Measurements from ENCODE around the gene DSE.

DSE gene

GRCh38 chr6:116412270-116412669 is 41.5 kb downstream of the DSE start:
- no peak for DNase-seq (ENCODE audit: low read depth in 2 of 2)

GRCh38 chr6:116413357-116413756 is 42.6 kb downstream of the DSE start:
- DNase-seq (ENCODE audit: low read depth in 2 of 2): no peak

- no peak for DNase-seq (ENCODE audit: low read depth in 2 of 2)
Measured at GRCh38 chr6:116417661-116418060, 46.9 kb downstream of the DSE start.

DNA sequence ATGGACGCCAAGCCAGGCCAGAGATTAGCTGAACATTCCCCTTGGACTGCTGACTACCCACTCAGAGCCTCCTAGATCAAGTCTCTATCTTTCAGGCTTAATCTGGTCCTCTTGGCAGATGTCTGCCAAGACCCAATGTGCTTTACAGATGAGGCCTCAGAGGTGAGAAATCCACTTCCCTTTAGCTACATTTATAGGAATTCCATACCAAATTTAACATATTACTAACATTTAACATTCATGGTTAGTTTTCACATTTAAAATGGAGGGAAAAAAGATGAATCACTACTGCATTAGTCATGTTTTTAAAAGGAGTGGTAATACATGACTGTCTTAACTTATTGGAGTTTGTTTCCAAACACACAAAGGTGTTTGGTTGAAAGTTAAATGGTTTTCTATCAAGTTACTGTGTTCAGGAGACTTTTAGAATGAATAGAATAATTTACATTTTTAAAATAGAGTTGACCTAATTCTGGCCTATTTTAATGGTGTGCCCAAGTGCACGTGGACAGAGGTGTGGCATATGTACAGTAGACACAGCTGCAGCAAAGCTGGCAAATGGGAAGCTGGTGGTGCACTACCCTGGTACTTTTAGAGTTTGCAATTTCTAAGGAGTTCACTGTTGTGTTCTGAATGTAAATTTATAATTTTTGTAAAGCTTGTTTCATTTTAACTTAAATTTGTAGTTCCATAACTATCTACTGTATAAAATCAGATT is 48.5 kb downstream of the DSE start:
- no peak for DNase-seq (ENCODE audit: low read depth in 2 of 2)

DNA sequence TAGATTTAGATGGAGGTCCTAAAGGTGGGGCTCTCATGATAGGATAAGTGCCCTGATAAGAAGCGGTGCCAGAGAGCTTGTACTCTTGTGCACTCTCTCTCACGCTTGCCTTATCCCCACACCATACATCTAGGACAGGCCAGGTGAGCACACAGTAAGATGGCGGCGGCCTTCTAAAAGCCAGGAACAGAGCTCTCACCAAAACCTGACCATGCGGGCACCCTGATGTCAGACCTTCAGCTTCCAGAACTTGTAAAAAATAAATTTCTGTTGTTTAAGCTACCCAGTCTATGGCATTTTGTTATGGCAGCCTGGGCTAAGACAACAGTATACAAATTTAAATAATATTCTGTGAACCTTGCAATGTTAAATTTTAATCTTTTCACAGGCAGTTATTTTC is 49.6 kb downstream of the DSE start:
- no peak for DNase-seq (ENCODE audit: low read depth in 2 of 2)

DNA sequence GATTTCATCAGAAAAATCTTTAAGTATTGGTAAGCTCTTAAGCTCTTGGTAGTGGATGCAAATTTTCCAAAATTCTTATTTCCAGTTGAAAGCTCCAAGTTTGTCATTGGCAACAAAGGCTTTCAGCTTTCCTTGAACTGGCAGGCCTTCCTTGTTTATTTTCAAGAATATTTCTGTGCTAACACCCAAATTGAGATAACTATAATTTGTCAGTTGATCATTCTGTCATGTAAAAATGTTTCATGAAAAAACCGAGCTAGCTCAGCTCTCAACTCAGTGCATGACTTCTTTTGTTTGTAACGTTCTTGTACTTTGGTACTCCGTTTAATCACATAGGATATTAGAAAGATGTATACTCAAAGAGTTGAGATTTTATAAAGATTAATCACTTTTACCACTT is 51.5 kb downstream of the DSE start:
- DNase-seq (ENCODE audit: low read depth in 2 of 2): no peak

- DNase-seq (ENCODE audit: low read depth in 2 of 2): no peak
Measured at GRCh38 chr6:116424001-116424400, 53.3 kb downstream of the DSE start.

- no peak for DNase-seq (ENCODE audit: low read depth in 2 of 2)
Measured at GRCh38 chr6:116426551-116426950, 55.8 kb downstream of the DSE start.

DNA sequence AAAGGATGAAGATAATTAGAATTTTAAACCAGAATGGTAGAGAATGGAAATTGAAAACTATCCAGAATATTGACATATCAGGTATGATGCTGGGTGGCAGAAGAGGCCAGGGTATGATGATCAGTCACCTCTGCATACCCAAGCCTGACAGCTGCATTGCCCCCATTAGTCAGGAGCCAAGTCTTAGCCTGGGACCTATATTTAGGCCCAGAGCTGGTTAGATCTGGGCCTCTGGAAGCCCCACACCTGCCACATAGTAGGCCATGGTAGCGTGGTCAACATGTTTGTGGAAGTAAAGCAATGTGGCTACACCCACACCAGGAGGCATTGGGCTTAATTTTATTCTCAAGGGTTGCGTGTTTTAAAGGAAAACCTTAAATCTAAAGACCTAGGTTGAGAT is 58.4 kb downstream of the DSE start:
- no peak for DNase-seq (ENCODE audit: low read depth in 2 of 2)

GRCh38 chr6:116430860-116431259 is 60.1 kb downstream of the DSE start:
- DNase-seq (ENCODE audit: low read depth in 2 of 2): no peak

DNA sequence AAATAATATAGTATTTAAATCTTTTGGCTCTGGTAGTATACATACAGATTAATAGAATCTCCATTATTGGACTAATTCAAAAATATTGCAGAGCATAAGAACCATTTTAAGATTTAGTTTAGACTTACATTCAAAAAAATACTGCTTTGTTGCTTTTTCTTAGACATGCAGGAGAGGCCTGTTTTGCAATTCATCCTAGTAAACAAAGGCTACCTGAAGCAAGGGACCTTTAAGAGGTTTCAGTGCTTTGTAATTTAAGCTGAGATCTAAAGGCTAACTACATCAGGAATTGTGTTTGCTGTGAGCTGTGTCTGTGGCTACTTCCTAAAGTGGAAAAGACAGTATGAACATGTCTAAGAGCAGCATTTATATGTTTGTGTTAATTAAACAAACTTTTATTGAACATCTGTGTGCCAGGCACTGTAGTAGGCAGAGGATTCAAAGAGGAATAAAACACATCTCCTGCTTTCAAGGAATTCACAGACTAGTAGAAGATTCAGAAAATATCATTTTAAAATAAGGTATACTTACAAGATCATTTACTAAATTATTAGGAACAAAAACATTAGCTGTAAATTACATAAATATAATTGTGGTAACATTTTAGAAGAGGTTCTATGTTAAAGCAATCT is 61.3 kb downstream of the DSE start:
- no peak for DNase-seq (ENCODE audit: low read depth in 2 of 2)

GRCh38 chr6:116433206-116433712 is 62.5 kb downstream of the DSE start:
- no peak for DNase-seq (ENCODE audit: low read depth in 2 of 2)

GRCh38 chr6:116434056-116434725 is 63.4 kb downstream of the DSE start:
- no peak for DNase-seq (ENCODE audit: low read depth in 2 of 2)

- no peak for DNase-seq (ENCODE audit: low read depth in 2 of 2)
Measured at GRCh38 chr6:116436586-116436985, 65.8 kb downstream of the DSE start.

DNA sequence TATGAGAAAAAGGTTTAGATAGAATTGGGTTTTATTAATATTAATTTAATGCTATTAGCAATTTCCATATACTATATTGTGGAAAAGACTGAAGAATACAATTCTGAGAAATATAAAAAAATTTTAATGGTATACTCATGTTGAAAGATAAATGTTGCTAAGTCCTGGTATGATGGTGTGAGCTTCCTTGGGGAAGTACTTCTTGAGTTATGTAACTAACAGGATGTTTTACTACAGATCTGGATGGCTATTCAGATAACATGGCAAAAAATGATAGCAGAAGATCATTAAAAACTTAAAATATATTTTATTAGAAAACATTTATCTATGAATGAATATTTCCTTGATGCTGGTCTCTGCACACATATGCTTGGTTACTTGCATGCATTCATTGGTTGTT is 66.9 kb downstream of the DSE start:
- no peak for DNase-seq (ENCODE audit: low read depth in 2 of 2)

- no peak for DNase-seq (ENCODE audit: low read depth in 2 of 2)
Measured at GRCh38 chr6:116438590-116439448, 68.1 kb downstream of the DSE start.

- DNase-seq (ENCODE audit: low read depth in 2 of 2): no peak
Measured at GRCh38 chr6:116439522-116440051, 68.8 kb downstream of the DSE start.

GRCh38 chr6:116443105-116443504 is 72.4 kb downstream of the DSE start:
- no peak for DNase-seq (ENCODE audit: low read depth in 2 of 2)

DNA sequence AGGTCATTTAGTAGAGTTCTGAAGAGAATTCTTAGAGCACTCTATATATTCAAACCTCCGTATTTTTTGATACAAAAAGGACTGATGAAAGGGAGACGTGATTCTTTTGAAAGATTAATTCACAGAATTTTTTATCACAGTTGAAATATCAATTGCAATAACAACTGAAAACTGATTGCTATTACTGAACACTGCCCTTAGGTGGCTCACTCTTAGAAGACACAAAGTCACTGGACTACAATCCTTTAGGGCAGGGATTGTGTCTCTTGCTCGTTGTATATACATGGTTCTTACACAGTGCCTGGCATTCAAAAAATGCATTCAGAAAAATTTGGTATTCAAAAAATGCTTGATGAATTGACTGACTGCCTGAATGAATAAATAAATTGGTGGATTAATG is 73.3 kb downstream of the DSE start:
- no peak for DNase-seq (ENCODE audit: low read depth in 2 of 2)

DNA sequence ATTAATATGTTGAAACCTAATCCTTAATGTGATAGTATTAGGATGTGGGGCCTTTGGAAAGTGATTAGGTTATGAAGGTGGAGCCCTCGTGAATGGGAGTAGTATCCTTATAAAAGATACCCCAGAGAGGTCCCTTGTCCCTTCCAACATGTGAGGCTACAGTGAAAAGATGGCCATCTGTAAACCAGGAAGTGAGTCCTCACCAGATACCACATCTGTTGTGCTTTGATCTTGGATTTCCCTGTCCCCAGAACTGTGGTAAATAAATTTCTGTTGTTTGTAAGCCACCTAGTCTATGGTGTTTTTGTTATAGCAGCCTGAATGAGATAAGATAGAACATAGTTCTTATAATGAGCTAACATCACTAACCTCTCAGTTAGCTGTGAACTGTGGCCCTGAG is 73.8 kb downstream of the DSE start:
- DNase-seq (ENCODE audit: low read depth in 2 of 2): no peak

DNA sequence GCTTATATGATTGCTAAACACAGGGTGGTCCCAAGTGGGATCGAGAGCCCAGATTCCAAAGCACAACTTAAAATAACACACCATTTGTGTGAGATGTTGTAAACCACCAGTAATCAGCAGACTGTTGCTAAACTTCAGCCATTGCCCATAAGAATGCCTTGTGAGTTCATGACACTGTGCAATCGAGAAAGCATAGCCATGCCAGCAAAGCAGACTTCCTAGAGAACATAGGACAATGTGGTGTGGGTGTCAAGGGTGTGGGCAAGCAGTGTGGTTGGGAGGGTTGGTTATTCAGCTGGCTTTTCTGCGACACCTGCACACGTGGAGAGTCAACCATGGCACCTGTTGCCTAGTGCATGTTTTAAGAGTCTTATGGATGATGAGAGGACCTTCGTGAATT is 74.4 kb downstream of the DSE start:
- no peak for DNase-seq (ENCODE audit: low read depth in 2 of 2)

DNA sequence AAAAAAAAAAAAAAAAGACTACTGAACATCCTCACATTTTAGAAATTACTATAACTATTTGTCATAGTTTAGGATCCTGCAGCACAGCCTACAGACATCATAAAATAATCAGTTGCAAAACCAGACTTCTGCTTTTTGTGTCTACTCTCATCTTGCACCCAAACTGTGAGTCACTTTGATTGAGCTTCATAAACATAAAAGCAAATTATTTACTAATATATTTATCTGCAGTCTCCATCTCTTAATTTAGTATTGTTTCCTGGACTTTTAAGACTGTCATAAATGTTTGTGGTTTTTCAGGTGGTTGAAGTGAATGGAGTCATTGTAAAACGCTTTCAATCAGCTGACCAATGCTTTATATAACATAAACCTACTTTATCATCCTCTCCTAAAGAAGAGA is 75.7 kb downstream of the DSE start:
- no peak for DNase-seq (ENCODE audit: low read depth in 2 of 2)

Data from stimulated activated CD8-positive, alpha-beta memory T cell treated with anti-CD3 and anti-CD28 coated beads, Interleukin-7, amount 100 ng/mL, for 4 hours (primary cell).